ENCODE results near the gene TPPP3. TPM values are rescaled to one million over a fixed set of nuclear protein-coding genes. Genes with fewer than 3 reads are reported as not detected.
"Not testable (repeated sequence)": the region's sequence is repeated elsewhere in the genome, so short reads cannot be mapped to it uniquely, and the experiment has no call there.

The TPPP3 gene
- total RNA-seq, 1 donor, result 0.99 TPM

GRCh38 chr16:67357561-67357960 lies 35.7 kb downstream of the TPPP3 start:
- no peak for DNase-seq (ENCODE audit: low read depth)
- H3K4me3 ChIP-seq (ENCODE audit: low read depth, low read length), result no peak overlapping the region
- no peak for TF ChIP-seq CTCF (IDR thresholded peaks at IDR 0.05; ENCODE audit: insufficient read depth, low read length)

- no peak for DNase-seq (ENCODE audit: low read depth)
- TF ChIP-seq CTCF (IDR thresholded peaks at IDR 0.05; ENCODE audit: insufficient read depth, low read length), result no peak
- no peak overlapping the region for H3K4me3 ChIP-seq (ENCODE audit: low read depth, low read length)
Measured at GRCh38 chr16:67356396-67356795, 36.9 kb downstream of the TPPP3 start.

DNA sequence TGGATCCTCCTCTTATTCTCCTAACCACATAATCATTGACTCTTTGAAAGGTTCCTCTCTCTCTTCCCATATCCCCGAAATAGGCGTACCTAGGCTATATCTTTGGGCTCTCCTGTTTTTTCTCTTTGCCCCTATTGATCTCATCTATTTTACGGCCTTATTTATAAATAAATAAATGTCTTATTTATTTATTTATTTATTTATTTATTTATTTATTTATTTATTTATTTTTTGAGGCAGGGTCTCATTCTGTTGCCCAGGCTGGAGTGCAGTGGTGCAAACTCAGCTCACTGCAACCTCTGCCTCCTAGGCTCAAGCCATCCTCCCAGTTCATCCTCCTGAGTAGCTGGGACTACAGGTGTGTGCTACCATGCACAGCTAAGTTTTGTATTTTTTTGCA lies 40.8 kb downstream of the TPPP3 start:
- H3K4me3 ChIP-seq (ENCODE audit: low read depth, low read length); DNase-seq (ENCODE audit: low read depth): not testable (repeated sequence)

GRCh38 chr16:67350324-67350723 lies 43.0 kb downstream of the TPPP3 start:
- no peak for TF ChIP-seq CTCF (IDR thresholded peaks at IDR 0.05; ENCODE audit: insufficient read depth, low read length)
- no peak for DNase-seq (ENCODE audit: low read depth)

DNA sequence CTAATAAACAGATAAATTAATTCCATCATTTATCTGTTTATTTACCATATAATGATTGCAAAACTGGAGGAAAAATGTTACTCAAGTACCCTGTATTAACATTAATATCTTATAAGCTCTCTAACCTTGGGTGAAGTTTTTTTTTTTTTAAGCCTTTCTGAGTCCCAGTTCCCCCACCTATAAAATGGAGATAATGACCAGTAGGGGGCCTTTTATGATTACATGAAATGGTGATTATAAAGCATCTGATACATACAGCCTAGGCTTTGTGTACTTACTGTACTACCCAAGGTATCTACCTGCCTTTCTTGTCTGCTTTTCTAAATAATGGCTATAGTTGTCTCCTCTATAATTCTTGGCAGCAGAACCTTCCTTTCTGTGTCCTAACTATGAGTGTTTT lies 44.1 kb downstream of the TPPP3 start:
- peak; percentile 55 for TF ChIP-seq CTCF (IDR thresholded peaks at IDR 0.05; ENCODE audit: insufficient read depth, low read length)
- no peak overlapping the region for H3K4me3 ChIP-seq (ENCODE audit: low read depth, low read length)
- DNase-seq (ENCODE audit: low read depth), result peak; percentile 46

More at GRCh38 chr16:67350324-67350723, 43.0 kb downstream of the TPPP3 start:
- H3K4me3 ChIP-seq (ENCODE audit: low read depth, low read length), result no peak overlapping the region

- DNase-seq (ENCODE audit: low read depth), result no peak
- no peak overlapping the region for H3K4me3 ChIP-seq (ENCODE audit: low read depth, low read length)
- no peak for TF ChIP-seq CTCF (IDR thresholded peaks at IDR 0.05; ENCODE audit: insufficient read depth, low read length)
Measured at GRCh38 chr16:67346341-67346740, 47.0 kb downstream of the TPPP3 start.

DNA sequence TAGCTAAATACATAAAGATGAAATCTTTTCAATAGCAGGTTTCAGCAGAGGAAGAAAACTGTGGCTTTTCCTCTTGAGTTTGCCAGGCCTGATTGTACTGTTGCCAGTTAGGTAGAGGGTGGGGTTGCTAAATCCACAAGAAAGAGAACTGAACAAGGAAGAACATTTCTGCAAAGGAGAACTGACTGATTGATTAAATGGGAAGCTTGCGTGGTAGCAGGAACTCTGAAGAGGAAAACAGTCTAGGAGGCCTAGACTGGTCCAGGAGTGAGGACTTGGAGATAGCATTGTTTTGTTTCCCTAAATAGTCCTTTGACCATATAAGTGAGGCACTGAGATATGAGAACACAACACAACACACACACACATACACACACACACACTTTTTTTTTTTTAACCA lies 47.9 kb downstream of the TPPP3 start:
- no peak for TF ChIP-seq CTCF (IDR thresholded peaks at IDR 0.05; ENCODE audit: insufficient read depth, low read length)
- no peak for DNase-seq (ENCODE audit: low read depth)

More for the DNA sequence above, 47.9 kb downstream of the TPPP3 start:
- no peak overlapping the region for H3K4me3 ChIP-seq (ENCODE audit: low read depth, low read length)
